Mammary epithelial cell (primary cell): ENCODE results near the gene PAF1.

ENCODE experiments used
- CTCF ChIP-seq, 2 donors: IDR thresholded peaks in 1 of 2; conservative IDR thresholded peaks in 1 of 2; 2 replicates each; pipeline ENCODE4 v1.5.1; 2011 to 2012; ENCODE audit warnings: inconsistent platforms in 2 of 2, low read length in 2 of 2, mild to moderate bottlenecking in 2 of 2, control low read depth in 1 of 2, low read depth in 1 of 2; ENCODE audit not compliant: insufficient read depth in 1 of 2; ENCODE audit errors: extremely low read depth in 1 of 2
- EZH2 ChIP-seq: IDR thresholded peaks from 2 replicates; pipeline ENCODE4 v1.6.1; 2012; ENCODE audit warnings: low read length, inconsistent platforms, borderline replicate concordance

GRCh38 chr19:39422020-39422419, 31.1 kb upstream of the PAF1 start:
- TF ChIP-seq CTCF (conservative IDR thresholded peaks at IDR 0.05 in 1 of 2, IDR thresholded peaks at IDR 0.05 in 1 of 2; ENCODE audit: extremely low read depth in 1 of 2, insufficient read depth in 1 of 2, low read depth in 1 of 2, low read length in 2 of 2), result no peak
- TF ChIP-seq EZH2, result no peak
